Parathyroid adenoma (tissue), 2 donors: Measurements from ENCODE around the gene ALDH5A1.

Source experiments
- H2AFZ ChIP-seq: fragments of 300-600 bp; sonication (generic); one replicate; pipeline ENCODE4 v1.7.0; 2017; ENCODE audit warnings: antibody characterized with exemption, mild to moderate bottlenecking
- H3K27ac ChIP-seq: fragments of 300-600 bp; sonication (generic); one replicate; pipeline ENCODE4 v1.7.0; 2017
- H3K27me3 ChIP-seq: fragments of 300-600 bp; sonication (generic); one replicate; pipeline ENCODE4 v1.7.0; 2017; ENCODE audit warnings: low read length; ENCODE audit not compliant: control insufficient read depth, insufficient read depth
- H3K36me3 ChIP-seq: fragments of 300-600 bp; sonication (generic); one replicate; pipeline ENCODE4 v1.7.0; 2017; ENCODE audit warnings: low read length; ENCODE audit not compliant: control insufficient read depth, insufficient read depth
- H3K4me1 ChIP-seq: fragments of 300-600 bp; sonication (generic); one replicate; pipeline ENCODE4 v1.7.0; 2017; ENCODE audit warnings: control low read depth
- H3K4me2 ChIP-seq: fragments of 300-600 bp; sonication (generic); one replicate; pipeline ENCODE4 v1.7.0; 2017; ENCODE audit warnings: low read length
- H3K4me3 ChIP-seq: fragments of 300-600 bp; sonication (generic); one replicate; pipeline ENCODE4 v1.7.0; 2017; ENCODE audit warnings: low read depth, low read length
- H3K79me2 ChIP-seq: fragments of 300-600 bp; sonication (generic); one replicate; pipeline ENCODE4 v1.7.0; 2017; ENCODE audit warnings: control low read depth
- H3K9ac ChIP-seq: fragments of 300-600 bp; sonication (generic); one replicate; pipeline ENCODE4 v1.7.0; 2017; ENCODE audit warnings: mild to moderate bottlenecking
- H3K9me3 ChIP-seq: fragments of 300-600 bp; sonication (generic); one replicate; pipeline ENCODE4 v1.7.0; 2017; ENCODE audit warnings: low read length; ENCODE audit not compliant: control insufficient read depth
- CTCF ChIP-seq: fragments of 300-600 bp; sonication (generic); IDR thresholded peaks from one replicate; pipeline ENCODE4 v1.7.0; 2017; ENCODE audit warnings: antibody characterized with exemption, mild to moderate bottlenecking
- donor health status: primary hyperparathyroidism.

The ALDH5A1 gene

GRCh38 chr6:24455061-24455460 is 39.7 kb upstream of the ALDH5A1 start:
- no peak overlapping the region for H2AFZ ChIP-seq
- H3K27ac ChIP-seq = no peak overlapping the region
- H3K4me2 ChIP-seq = no peak overlapping the region
- H3K79me2 ChIP-seq = no peaks in the 10 kb centered on the region
- no peaks in the 10 kb centered on the region for H3K27me3 ChIP-seq
- no peak overlapping the region for H3K9ac ChIP-seq
- no peaks in the 10 kb centered on the region for H3K36me3 ChIP-seq
- H3K4me1 ChIP-seq = no peaks in the 10 kb centered on the region
- H3K4me3 ChIP-seq = no peak overlapping the region
- H3K9me3 ChIP-seq = no peaks in the 10 kb centered on the region
- TF ChIP-seq CTCF = no peak

DNA sequence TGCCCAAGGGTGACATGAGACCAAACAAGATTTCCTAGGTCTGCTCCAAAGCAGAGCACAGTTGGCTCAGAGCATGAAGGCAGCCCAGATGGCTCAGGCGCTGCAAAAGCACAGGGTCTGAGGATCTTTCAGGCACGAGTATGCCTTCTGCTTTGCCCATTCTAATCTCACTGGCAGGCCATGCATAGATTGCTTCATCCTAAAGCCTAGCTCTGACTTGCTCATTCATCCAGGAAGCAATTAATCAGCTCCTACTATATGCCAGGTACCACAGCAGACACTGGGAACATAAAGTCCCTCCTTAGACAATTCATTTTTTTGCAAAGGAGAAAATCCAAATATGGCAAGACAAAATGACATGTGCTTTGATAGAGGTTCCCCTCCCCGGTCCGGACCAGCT is 36.6 kb upstream of the ALDH5A1 start:
- Histone ChIP-seq H3K79me2 (no peaks in the 10 kb centered on the region), H3K9ac (no peak overlapping the region), H3K4me2 (no peak overlapping the region), H3K4me1 (no peaks in the 10 kb centered on the region), H2AFZ (no peak overlapping the region), H3K36me3 (no peaks in the 10 kb centered on the region), H3K27ac (no peak overlapping the region), H3K9me3 (no peaks in the 10 kb centered on the region), H3K27me3 (no peaks in the 10 kb centered on the region), H3K4me3 (no peak overlapping the region)
- TF ChIP-seq CTCF = no peak

- H3K9me3 ChIP-seq = no peaks in the 10 kb centered on the region
- no peak for TF ChIP-seq CTCF
- H3K9ac ChIP-seq = no peak overlapping the region
- no peak overlapping the region for H3K4me2 ChIP-seq
- H3K79me2 ChIP-seq = no peaks in the 10 kb centered on the region
- H2AFZ ChIP-seq = no peak overlapping the region
- H3K27ac ChIP-seq = no peak overlapping the region
- no peaks in the 10 kb centered on the region for H3K4me1 ChIP-seq
- H3K27me3 ChIP-seq = no peaks in the 10 kb centered on the region
- no peaks in the 10 kb centered on the region for H3K36me3 ChIP-seq
- H3K4me3 ChIP-seq = no peak overlapping the region
Measured at GRCh38 chr6:24458941-24459340, 35.8 kb upstream of the ALDH5A1 start.

- Histone ChIP-seq H2AFZ (no peak overlapping the region), H3K4me2 (no peak overlapping the region), H3K79me2 (no peaks in the 10 kb centered on the region), H3K36me3 (no peaks in the 10 kb centered on the region), H3K27ac (no peak overlapping the region), H3K9ac (no peak overlapping the region), H3K4me3 (no peak overlapping the region), H3K9me3 (no peaks in the 10 kb centered on the region), H3K4me1 (no peaks in the 10 kb centered on the region), H3K27me3 (no peaks in the 10 kb centered on the region)
- no peak for TF ChIP-seq CTCF
Measured at GRCh38 chr6:24460966-24461365, 33.8 kb upstream of the ALDH5A1 start.

GRCh38 chr6:24464253-24465038 is 30.3 kb upstream of the ALDH5A1 start:
- Histone ChIP-seq H3K4me1 (no peaks in the 10 kb centered on the region), H3K79me2 (no peaks in the 10 kb centered on the region), H3K4me3 (no peak overlapping the region), H3K27me3 (no peaks in the 10 kb centered on the region), H3K27ac (no peak overlapping the region), H3K9me3 (no peaks in the 10 kb centered on the region), H3K36me3 (no peaks in the 10 kb centered on the region), H3K9ac (no peak overlapping the region), H3K4me2 (no peak overlapping the region), H2AFZ (no peak overlapping the region)
- TF ChIP-seq CTCF = no peak
